KG1 (cell line): ENCODE results near the gene COX6A2.
A peak's percentile ranks its signal among the peaks of the same experiment; 100 is the strongest.
"Not testable (repeated sequence)": the region's sequence is repeated elsewhere in the genome, so short reads cannot be mapped to it uniquely, and the experiment has no call there.

Experiments
- DNase-seq: peaks from one replicate; lab custom pipeline; 2025; lab: John Stamatoyannopoulos, UW

Gene COX6A2

DNA sequence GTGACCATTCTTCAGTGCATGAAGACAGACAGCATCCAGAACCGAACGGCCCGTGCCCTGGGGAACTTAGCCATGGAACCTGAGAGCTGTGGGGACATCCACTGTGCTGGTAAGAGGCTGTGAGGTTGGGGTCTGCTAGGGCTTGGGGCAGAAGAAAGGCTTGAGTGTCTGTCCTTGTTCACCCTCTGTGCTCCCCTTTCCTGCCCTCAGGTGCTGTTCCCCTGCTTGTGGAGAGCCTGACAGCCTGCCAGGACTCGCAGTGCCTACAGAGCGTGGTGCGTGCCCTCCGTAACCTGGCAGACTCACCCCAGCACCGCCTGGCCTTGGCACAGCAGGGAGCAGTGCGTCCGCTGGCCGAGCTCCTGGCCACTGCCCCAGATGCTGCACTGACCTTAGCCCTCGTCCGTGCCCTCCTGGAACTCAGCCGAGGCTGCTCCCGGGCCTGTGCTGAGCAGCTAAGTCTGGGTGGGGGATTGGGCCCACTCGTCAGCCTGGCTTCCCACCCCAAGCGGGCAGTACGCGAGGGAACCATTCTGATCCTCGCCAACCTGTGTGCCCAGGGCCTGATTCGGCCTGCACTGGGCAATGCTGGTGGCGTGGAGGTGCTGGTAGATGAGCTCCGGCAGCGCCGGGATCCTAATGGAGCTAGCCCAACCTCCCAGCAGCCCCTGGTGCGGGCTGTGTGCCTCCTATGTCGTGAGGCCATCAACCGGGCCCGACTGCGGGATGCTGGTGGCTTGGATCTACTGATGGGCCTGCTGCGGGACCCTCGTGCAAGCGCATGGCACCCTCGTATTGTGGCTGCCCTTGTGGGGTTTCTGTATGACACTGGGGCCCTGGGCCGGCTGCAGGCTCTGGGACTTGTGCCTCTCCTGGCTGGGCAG, 34.0 kb upstream of the COX6A2 start:
- no peak for DNase-seq

DNA sequence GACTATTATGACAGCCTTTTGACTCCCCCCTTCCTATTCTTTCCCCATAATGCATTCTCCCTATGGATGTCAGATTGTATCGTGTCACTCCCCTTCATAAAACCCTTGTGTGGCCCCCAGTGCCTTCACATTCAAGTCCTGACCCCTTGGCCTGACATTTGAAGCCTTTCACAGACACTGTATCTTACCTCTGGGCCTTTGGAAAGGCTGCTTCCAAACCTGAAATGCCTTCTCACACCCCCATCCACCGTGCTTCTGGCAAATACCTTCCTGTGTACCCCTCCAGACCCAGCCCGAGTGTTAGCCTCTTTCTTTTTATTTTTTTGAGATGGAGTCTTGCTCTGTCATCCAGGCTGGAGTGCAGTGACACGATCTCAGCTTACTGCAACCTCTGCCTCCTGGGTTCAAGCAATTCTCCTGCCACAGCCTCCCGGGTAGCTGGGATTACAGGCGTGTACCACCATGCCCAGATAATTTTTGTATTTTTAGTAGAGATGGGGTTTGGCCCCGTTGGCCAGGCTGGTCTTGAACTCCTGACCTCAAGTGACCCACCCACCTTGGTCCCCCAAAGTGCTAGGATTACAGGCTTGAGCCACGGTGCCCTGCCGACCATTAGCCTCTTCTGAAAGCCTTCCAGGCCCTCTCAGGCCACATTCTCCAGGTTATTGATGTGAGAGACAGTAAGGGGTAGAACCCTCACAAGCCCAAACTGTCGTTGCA, 33.2 kb upstream of the COX6A2 start:
- no peak for DNase-seq

DNA sequence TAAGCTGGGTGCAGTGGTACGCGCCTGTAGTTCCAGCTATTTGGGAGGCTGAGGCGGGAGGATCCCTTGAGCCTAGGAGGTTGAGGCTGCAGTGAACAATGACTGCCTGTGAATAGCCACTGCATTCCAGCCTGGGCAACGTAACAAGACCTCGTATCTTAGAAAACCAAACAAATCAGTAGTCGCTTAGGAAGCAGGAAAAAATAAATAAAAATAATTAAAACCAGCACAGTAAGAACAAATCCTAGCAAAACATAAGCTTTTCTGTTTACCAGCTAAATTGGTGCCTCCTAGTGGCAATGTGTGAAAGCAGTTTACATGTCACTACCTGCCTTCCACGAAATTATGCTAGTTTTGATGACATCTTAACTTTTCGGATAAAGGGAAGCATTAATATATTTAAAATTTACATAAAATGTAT, 32.4 kb upstream of the COX6A2 start:
- DNase-seq, result no peak

DNA sequence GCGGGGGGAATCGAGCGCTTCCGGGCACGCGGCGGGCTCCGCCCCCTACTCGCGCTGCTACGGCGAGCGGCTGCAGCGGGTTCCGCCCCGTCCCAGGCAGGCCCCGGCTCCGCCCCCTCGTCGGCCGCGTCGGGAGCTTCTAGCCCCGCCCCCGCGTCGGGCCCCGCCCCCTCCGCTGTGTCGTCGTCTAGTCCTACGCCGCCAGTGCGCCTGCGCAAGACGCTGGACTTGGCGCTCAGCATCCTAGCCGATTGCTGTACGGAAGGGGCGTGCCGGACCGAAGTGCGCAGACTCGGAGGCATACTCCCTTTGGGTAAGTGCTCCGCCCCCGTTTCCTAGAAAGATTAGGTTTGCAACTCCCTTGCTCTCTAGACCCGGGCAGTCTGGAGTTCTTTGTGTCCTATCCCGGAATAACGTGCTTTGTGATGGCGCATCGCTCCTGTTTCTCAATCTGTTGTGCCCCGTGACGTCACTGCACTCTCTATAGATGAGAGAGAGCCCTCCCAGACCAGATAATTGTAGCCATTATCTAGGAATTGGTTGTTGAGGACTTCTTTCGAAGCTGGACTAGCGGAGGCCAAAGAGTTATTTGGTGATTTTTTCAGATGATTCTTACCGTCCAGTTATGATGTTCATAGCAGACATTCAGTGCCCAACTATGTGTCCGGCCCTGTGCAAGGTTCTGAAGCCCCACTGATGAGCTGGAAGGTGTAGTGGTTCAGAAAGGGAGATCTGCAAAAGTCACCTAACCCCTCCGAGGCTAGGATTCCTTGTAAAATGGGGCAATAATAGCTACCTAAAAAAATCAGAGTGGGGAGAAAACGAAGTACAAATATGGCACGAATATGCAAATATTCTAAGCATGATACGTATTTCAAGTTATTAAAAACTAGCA, 31.8 kb upstream of the COX6A2 start:
- peak; percentile 100 for DNase-seq

DNA sequence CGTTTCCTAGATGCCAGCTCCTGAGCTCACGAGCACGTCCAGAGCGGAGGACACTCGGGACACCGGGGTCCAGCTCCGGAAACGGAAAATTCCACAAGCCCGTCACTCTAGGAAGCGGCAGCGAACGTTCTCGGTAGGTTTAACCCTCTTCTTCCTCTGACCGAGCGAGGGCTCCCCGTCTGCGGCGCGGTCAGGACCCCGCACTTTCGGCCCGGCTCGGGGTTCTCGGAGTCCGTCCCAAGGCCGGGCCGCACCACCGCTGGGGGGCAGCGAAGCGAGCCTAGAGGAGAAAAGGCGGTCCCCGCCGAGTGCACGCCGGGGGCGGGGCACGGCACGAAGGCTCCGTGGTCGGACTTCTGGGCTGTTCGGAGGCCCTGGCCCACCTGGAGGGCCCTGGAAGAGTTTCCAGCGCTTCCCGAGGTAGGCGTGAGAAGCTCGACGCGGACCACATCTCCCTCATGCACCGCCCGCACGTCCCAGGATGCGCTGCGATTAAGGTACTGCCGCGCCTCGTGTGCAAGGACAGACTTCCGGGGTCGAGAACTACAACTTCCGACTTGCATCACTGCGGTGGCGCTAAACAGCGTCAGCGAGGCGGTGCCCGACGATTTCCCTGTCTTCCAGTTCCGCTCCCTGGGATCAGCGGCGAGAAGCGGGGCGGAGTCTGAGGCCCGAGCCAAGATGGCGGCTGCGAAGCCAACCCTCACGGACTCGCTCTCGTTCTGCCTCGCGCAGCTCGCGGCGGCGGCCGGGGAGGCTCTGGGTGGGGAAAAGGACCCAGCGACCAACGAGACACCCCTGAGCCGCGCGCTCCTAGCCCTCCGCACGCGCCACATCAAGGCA, 30.9 kb upstream of the COX6A2 start, which contains the start of gene ARMC5:
Gene ARMC5, plus strand, starts transcription at position 658 of the 843 bp plus-strand sequence. Its CDS starts 24 bp downstream, at position 682.
- peak; percentile 91 for DNase-seq

DNA sequence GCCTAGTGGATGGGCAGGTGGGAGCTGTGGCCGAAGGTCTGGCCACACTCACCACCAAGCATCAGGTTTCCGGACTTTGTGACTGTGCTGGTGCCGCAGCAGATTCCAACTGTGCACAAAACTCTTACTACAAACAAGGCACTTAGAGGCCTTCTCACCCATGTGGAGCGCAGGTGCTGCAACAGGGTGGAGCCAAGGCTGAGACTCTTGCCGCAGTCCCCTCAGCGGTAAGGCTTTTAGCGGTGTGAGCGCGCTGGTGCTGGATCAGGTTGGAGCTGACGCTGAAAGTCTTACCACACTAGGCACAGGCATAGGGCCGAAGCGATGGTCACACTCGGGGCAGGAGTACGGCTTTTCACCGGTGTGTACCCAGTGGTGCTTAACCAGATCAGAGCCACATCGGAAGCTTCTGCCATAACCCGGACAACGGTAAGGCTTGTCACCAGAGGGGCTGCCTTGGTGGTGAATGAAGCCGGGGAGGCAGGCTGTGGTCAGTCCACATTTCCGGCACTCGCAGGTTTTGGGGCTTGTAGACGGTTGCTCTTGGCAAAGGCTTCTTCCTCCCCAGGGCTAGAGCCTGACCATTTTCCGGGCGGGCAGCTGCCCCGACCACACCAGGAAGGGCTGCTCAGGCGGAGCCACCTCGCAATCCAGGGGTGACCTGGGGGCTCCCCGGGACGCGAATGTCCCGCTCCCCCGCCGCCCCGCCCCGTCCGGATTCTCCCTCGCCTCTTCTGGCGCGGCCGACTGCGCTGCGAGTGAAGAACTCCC, 30.1 kb upstream of the COX6A2 start:
- DNase-seq, result peak; percentile 53

DNA sequence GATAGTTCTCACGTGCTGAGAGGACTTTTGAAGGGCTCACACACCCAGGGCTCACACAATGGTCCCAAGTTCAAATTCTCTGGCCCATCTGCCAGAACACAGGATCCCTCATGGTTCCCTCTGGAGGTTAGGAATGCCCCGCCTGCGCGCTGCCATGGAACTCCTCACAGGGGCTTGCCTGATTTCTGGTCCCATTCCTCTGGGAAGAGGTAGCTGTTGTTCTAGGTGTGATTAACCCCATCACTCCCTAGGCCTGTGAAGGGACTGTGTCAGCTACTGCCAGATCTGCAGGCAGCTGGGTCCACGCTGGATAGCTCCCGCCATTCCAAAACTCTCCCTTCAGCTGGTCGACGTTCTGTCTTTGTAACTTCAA, 28.8 kb upstream of the COX6A2 start:
- DNase-seq, result no peak

DNA sequence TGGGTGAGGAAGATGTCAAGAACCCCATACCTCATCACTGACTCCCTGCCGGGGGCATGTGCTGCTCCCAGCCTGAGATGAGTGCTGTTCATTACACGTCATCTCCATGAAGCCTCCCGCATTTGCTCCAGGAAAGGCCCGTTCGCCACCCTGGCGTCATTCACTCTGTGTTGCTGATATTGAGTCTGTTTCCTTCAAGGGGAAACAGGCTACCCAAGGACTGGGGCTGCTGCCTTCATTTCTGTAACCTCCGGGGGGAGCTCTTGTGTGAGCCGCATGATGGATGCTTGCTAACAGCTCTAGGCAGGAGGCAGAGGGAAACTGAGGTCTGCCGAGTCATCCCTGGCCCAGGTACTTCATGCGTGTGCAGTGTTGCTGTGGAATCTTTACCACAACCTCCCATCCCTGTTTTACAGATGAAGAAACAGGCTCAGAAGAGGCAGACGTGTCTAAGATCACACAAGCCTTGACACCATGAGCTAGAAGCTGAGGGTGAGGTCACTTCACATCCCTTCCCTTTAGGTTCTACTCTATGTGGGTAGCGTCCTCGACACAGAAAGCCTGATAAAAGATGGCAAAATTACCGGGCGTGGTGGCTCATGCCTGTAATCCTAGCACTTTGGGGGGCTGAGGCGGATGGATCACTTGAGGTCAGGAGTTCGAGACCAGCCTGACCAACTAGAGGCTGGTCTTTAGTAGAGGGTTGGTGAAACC, 27.6 kb upstream of the COX6A2 start:
- no peak for DNase-seq

DNA sequence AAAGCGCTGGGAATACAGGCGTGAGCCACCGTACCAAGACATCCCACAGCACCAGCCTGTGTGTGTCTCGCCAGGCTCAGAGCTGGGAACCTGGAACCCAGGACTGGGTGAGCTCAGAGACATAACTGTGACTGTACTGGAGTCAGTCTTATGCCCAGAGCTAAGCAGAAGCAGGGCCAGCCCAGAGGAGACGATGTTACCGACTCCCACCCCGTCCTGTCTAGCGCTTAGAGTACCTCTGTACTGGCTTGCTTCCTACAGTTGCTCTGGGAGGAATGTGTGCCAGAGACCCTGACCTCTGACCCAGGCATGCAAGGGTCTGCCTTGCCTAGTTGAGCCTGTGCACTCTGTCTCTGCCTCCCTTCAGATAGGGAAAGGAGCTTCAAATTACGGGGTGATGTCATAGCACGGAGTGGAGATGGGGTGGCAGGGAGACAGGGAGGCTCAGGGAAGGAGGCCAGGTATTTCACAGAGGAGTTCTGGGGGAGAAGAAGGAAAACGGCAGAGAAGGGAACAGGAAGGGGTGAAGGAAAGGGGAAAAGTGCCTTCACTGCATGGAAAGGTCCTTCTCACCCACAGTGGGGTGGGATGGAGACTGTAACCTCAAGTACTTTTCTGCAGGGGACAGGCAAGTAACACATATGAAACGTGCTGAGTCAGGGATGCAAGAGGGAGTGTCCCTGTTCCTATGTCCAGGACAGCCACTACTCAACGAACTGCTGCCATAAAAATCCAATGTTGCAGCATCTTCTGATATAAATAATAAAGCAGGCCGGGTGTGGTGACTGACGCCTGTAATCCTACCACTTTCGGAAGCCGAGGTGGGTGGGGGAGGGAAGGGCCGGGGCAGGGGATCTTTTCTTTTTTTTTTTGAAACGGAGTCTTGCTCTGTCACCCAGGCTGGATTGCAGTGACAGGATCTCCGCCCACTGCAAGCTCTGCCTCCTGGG, 25.4 kb upstream of the COX6A2 start:
- DNase-seq, result no peak

DNA sequence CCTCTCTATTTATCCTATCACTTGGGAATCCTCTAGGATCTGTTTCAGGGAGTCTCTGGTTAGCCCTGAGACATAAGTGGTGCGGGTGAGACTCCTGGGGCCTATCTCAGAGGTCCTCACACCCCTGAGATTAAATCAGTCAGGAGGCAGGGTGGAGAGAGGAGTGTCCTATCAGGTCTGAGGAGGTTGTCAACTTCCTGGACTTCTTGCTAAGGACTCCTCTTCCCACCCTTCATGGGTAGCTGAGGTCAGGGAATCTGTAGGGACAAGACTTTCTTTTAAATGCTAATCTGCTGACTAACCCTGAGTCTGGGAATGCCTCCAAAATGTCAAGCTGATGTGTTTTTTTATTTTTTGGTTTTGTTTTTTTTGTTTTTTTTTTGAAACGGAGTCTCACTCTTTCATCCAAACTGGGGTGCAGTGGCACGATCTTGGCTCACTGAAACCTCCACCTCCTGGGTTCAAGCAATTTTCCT, 24.5 kb upstream of the COX6A2 start:
- DNase-seq, result no peak

DNA sequence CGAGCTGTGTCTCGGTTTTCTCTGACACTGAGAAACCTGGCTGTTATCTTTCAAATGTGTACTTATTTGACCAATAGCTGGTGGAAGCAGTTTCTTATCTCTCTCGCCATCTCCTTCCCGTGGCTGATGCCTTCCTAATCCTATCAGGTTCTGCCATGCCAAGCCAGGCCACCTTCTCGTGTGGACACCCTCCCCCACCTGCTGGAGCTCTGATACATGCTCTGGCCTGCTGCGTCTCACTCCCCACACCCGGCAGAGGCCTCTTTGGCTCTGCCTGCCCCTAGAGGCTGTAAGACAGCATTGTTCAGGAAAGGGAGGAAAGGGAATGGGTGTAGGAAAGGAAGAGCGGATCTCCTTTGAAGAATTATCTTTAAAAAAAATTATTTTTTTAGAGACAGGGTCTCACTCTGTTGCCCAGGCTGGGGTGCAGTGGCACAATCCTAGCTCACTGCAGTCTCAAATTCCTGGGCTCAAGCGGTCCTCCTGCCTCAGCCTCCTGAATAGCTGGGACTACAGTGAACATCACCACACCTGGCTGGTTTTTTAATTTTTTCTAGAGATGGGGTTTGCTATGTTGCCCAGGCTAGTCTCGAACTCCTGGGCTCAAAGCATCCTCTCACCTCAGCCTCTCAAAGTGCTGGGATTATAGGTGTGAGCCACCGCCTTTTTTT, 23.7 kb upstream of the COX6A2 start:
- DNase-seq, result no peak

DNA sequence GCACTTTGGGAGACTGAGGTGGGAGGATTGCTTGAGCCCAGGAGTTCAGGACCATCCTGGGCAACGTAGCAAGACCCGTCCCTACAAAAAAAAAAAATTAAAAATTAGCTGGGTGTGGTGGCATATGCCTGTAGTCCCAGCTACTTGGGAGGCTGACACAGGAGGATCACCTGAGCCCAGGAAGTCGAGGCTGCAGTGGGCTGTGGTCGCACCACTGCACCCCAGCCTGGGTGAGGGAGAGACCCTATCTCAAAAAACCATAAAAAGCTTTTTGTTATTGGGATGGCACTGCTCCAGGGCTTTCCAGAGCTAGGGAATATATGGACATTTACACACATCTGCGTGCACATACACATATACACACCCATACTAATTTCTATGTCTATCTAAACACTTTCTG, 23.0 kb upstream of the COX6A2 start:
- DNase-seq, result no peak

DNA sequence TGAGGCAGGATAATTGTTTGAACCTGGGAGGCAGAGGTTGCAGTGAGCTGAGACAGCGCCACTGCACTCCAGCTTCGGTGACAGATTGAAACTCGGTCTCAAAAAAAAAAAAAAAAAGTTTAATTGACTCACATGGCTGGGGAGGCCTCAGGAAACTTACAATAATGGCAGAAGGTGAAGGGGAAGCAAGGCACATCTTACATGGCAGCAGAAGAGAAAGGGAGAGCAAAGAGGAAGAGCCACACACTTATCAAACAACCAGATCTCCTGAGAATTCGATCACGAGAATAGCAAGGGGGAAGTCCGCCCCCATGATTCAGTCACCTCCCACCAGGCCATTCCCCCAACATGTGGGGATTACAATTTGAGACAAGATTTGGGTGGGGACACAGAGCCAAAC, 17.8 kb upstream of the COX6A2 start:
- not testable (repeated sequence) for DNase-seq

DNA sequence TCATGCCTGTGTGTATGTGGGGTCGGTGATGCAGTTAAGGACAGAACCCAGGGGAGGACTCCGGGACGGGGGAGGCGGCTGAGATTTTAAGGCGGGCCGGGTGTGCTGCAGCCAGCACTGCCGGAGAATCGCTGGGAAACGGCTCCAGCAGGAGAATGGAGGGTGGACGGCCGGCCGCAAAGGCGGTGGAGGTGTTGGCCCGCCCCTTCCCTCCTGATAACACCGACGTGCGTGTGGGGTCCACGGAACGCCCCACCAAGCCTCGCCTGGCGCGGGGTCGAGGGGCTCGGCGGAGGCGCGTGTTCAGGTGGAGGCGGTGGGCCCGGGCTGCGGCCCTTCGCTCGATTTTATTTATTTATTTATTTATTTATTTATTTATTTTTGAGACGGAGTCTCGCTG, 13.8 kb upstream of the COX6A2 start:
- no peak for DNase-seq

DNA sequence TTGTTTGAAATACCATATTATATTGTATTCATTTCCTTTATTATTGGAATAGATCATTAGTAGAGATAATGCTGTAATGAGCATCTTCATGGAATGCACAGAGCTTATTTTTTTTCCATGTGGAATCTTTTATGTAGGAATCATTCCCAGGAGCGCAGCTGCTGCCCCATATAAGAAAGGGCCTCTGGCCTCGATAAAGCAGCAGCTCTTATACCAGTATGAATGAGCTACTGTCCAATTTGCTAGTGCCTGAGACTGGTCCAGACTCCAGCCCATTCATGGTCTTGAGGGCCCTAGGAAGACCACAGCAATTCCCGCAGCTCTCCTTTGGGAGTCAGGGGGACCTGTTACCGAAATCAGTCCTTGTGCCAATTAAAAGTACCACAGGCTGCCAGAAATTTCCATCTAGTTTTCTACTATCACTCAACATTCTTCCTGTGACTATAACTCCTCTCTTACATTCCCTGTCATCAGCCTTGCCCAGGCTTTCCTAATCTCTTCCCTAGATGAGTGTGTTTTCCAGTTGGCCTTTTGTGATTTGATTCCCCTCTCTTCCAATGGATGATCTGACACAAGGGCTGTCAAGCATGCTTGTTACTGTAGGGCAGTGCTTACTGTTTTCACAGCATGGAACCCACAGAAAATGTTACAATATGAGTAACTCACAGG, 12.5 kb upstream of the COX6A2 start:
- DNase-seq, result no peak

DNA sequence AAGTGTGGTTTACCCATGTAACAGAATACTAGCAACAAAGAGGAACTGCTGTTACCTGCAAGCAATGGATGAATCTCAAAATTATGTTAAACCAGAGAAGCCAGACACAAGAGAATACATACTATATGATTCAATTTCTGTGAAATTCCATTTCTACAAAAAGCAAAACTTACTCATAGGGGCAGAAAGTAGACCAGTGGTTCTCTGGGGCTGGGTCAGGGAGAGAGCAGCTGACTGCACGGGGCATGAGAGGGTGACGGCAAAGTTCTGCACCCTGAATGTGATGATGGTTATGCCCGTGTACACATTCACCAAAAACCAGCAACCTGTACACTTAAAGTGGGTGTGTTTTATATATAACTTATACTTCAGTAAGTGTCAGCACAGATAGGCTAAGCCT, 11.4 kb upstream of the COX6A2 start:
- no peak for DNase-seq

DNA sequence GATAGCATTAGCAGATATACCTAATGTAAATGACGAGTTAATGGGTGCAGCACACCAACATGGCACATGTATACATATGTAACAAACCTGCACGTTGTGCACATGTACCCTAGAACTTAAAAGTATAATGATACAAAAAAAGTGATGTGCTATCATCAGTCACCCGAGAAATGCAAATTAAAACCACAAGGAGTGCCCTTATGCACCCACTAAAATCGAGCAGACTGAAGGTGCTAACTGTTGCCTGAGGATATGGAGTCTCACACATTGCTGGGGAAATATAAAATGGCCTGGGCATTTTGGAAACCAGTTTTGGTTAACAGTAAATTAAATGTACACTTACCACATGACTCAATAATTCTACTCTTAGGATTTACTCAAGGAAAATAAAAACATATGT, 10.9 kb upstream of the COX6A2 start:
- not testable (repeated sequence) for DNase-seq
